ENCODE data around the gene CCNK. TPM values are rescaled to one million over a fixed set of nuclear protein-coding genes. Genes with fewer than 3 reads are reported as not detected.

Gene CCNK
- total RNA-seq, 4 donors from 2014 or later, result 25.7 to 61.9 (median 37.0) TPM

- H3K36me3 ChIP-seq, result peaks cover 0 to 43% (median 0%) of the 10 kb centered on the region in 3 donors
- H3K27ac ChIP-seq, result no peak overlapping the region
- H3K4me1 ChIP-seq, result peaks cover 0 to 8% (median 0%) of the 10 kb centered on the region in 4 donors
These were observed 34.3 kb downstream of the CCNK start for GRCh38 chr14:99515301-99516155.

GRCh38 chr14:99516156-99516870, 35.1 kb downstream of the CCNK start:
- no peak for TF ChIP-seq CTCF (IDR thresholded peaks at IDR 0.05)
- no peak for TF ChIP-seq POLR2A (IDR thresholded peaks at IDR 0.05)
- H3K4me3 ChIP-seq, result no peak overlapping the region
- no peak overlapping the region for H3K27ac ChIP-seq
- DNase-seq, result peak in 1 of 3 donors; percentile 45
- H3K36me3 ChIP-seq, result peaks cover 0 to 38% (median 0%) of the 10 kb centered on the region in 3 donors
- peaks cover 0 to 8% (median 0%) of the 10 kb centered on the region in 4 donors for H3K4me1 ChIP-seq
- H3K27me3 ChIP-seq, result no peaks in the 10 kb centered on the region
- H3K9me3 ChIP-seq, result no peaks in the 10 kb centered on the region

More at GRCh38 chr14:99515301-99516155, 34.3 kb downstream of the CCNK start:
- no peaks in the 10 kb centered on the region for H3K9me3 ChIP-seq
- no peaks in the 10 kb centered on the region for H3K27me3 ChIP-seq
- no peak for TF ChIP-seq POLR2A (IDR thresholded peaks at IDR 0.05)
- no peak for TF ChIP-seq CTCF (IDR thresholded peaks at IDR 0.05)
- DNase-seq, result peak in 1 of 3 donors; percentile 36
- no peak overlapping the region for H3K4me3 ChIP-seq

- TF ChIP-seq CTCF (IDR thresholded peaks at IDR 0.05) (no peak), POLR2A (IDR thresholded peaks at IDR 0.05) (no peak)
- Histone ChIP-seq H3K27me3 (no peaks in the 10 kb centered on the region), H3K9me3 (no peaks in the 10 kb centered on the region), H3K36me3 (peaks cover 0 to 35% (median 0%) of the 10 kb centered on the region in 3 donors), H3K4me1 (peaks cover 0 to 8% (median 0%) of the 10 kb centered on the region in 4 donors), H3K27ac (no peak overlapping the region), H3K4me3 (no peak overlapping the region)
- DNase-seq, result peak in 2 of 3 donors; percentile 45 to 46
These were observed 35.8 kb downstream of the CCNK start for GRCh38 chr14:99516871-99517642.

GRCh38 chr14:99517643-99518381, 36.6 kb downstream of the CCNK start:
- Histone ChIP-seq H3K4me3 (no peak overlapping the region), H3K4me1 (peaks cover 0 to 12% (median 0%) of the 10 kb centered on the region in 4 donors), H3K36me3 (peaks cover 0 to 30% (median 0%) of the 10 kb centered on the region in 3 donors), H3K9me3 (no peaks in the 10 kb centered on the region), H3K27me3 (no peaks in the 10 kb centered on the region), H3K27ac (no peak overlapping the region)
- DNase-seq, result peak in 1 of 3 donors; percentile 43
- TF ChIP-seq CTCF (IDR thresholded peaks at IDR 0.05) (no peak), POLR2A (IDR thresholded peaks at IDR 0.05) (no peak)

Measured in Peyer's patch (tissue), 4 donors.